Measurements from ENCODE around the gene EMP1.

DNA sequence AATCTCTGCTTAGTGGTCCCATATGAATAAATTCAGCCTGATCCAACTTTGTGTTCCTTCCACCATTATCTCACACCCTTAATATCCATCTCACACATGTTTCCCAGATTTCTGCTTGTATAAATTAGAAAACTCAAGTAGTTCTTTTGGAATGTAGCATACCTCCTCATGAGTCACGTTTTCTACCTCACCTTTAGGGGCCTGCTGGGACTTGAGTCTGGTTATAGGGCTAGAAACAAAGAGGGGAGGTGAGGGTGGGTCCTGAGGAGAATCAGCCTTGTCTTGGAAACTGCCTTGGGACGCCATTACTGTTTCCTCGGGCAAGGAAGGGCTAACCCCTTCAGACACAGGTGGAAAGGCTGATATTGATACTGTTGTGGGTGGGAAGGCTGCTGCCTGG, 51.1 kb downstream of the EMP1 start:
- TF ChIP-seq POLR2AphosphoS5 (IDR thresholded peaks at IDR 0.05; ENCODE audit: low read depth, low read length) (no peak), TAF1 (IDR thresholded peaks at IDR 0.05; ENCODE audit: borderline replicate concordance, insufficient read depth, low read length) (no peak)
